CD4-positive, alpha-beta T cell treated with Interleukin-1 beta for 1 hour (primary cell): ENCODE measurements around the gene APH1B.
"Not testable (repeated sequence)": the region's sequence is repeated elsewhere in the genome, so short reads cannot be mapped to it uniquely, and the experiment has no call there.

Source experiments
- DNase-seq, 2 donors: peaks; one replicate each; pipeline ENCODE4 v3.0.0-alpha.2; 2020 to 2022

APH1B gene

GRCh38 chr15:63277038-63277892 is at the start of gene APH1B:
Gene APH1B (plus strand): TSS chr15:63277605. CDS start chr15:63277624, 19 bp downstream.
- peak; percentile 85 to 86 for DNase-seq

GRCh38 chr15:63227689-63228088 is 49.7 kb upstream of the APH1B start:
- no peak for DNase-seq

GRCh38 chr15:63231206-63231605 is 46.2 kb upstream of the APH1B start:
- no peak for DNase-seq

GRCh38 chr15:63231706-63232105 is 45.7 kb upstream of the APH1B start:
- no peak for DNase-seq

GRCh38 chr15:63232405-63232804 is 45.0 kb upstream of the APH1B start:
- DNase-seq: peak in 1 of 2 donors; percentile 55

GRCh38 chr15:63232943-63233342 is 44.5 kb upstream of the APH1B start:
- DNase-seq: no peak

- no peak for DNase-seq
These were observed 43.6 kb upstream of the APH1B start for GRCh38 chr15:63233667-63234423.

GRCh38 chr15:63234451-63234870 is 42.9 kb upstream of the APH1B start:
- DNase-seq: no peak

GRCh38 chr15:63236272-63236671 is 41.1 kb upstream of the APH1B start:
- no peak for DNase-seq

GRCh38 chr15:63237086-63237485 is 40.3 kb upstream of the APH1B start:
- not testable (repeated sequence) for DNase-seq

GRCh38 chr15:63238171-63238570 is 39.2 kb upstream of the APH1B start:
- no peak for DNase-seq

- DNase-seq: no peak
These were observed 38.6 kb upstream of the APH1B start for GRCh38 chr15:63238796-63239195.

- DNase-seq: no peak
These were observed 37.3 kb upstream of the APH1B start for GRCh38 chr15:63240109-63240508.

- no peak for DNase-seq
These were observed 36.1 kb upstream of the APH1B start for GRCh38 chr15:63241316-63241715.

GRCh38 chr15:63243101-63243500 is 34.3 kb upstream of the APH1B start:
- no peak for DNase-seq

- no peak for DNase-seq
These were observed 33.6 kb upstream of the APH1B start for GRCh38 chr15:63243776-63244175.

- no peak for DNase-seq
These were observed 33.0 kb upstream of the APH1B start for GRCh38 chr15:63244399-63244798.

- DNase-seq: peak; percentile 17 to 27
These were observed 32.3 kb upstream of the APH1B start for GRCh38 chr15:63244976-63245645.

GRCh38 chr15:63246691-63247469 is 30.5 kb upstream of the APH1B start:
- DNase-seq: peak in 1 of 2 donors; percentile 49

- no peak for DNase-seq
These were observed 27.0 kb upstream of the APH1B start for GRCh38 chr15:63250312-63250965.

- no peak for DNase-seq
These were observed 25.7 kb upstream of the APH1B start for GRCh38 chr15:63251701-63252100.

GRCh38 chr15:63252292-63252691 is 25.1 kb upstream of the APH1B start:
- no peak for DNase-seq
